ENCODE results near the gene FBF1. TPM values are rescaled to one million over a fixed set of nuclear protein-coding genes. Genes with fewer than 3 reads are reported as not detected.

Gene FBF1
- total and polyA plus RNA-seq, 9 of the 15 experiments (the other 6 are each of a cell fraction or from before 2014, with no cell fraction given), result 0.46 to 14.9 (median 7.5) TPM

- 40% methylated on average over 8 of the region's 8 CpGs for WGBS (ENCODE audit: insufficient coverage, low coverage, missing lambda C conversion rate)
- no peak for TF ChIP-seq HMG20B (CRISPR knock-in tag; IDR thresholded peaks at IDR 0.05)
- TF ChIP-seq ZNF707 (CRISPR knock-in tag; conservative IDR thresholded peaks at IDR 0.05), result no peak
- peak; percentile 26; the same call in 1 of the 2 replicates for TF ChIP-seq SPI1 (IDR thresholded peaks at IDR 0.05; ENCODE audit: borderline replicate concordance, low read depth, low read length)
- no peak for TF ChIP-seq TGIF2 (CRISPR knock-in tag; IDR thresholded peaks at IDR 0.05)
- TF ChIP-seq RAD21 (CRISPR knock-in tag; conservative IDR thresholded peaks at IDR 0.05 in 1 of 2, IDR thresholded peaks at IDR 0.05 in 1 of 2), result peak in 1 of 2 experiments; percentile 27; a peak in 2 of 4 replicates
- peak; percentile 40; the same call in 1 of the 2 replicates for TF ChIP-seq TFAP4 (CRISPR knock-in tag; IDR thresholded peaks at IDR 0.05; ENCODE audit: borderline replicate concordance)
- TF ChIP-seq ZNF436 (CRISPR knock-in tag; IDR thresholded peaks at IDR 0.05), result no peak
- no peak for TF ChIP-seq HINFP (tag; conservative IDR thresholded peaks at IDR 0.05; ENCODE audit: low read depth)
- no peak for TF ChIP-seq ZBTB7A (IDR thresholded peaks at IDR 0.05; ENCODE audit: borderline replicate concordance, control insufficient read depth, low read depth, low read length)
- TF ChIP-seq RBBP5 (IDR thresholded peaks at IDR 0.05; ENCODE audit: borderline replicate concordance, insufficient read depth, low read length, poor library complexity, severe bottlenecking), result peak; percentile 46
- TF ChIP-seq HNRNPL (IDR thresholded peaks at IDR 0.05; ENCODE audit: low read depth, low read length), result no peak
- TF ChIP-seq CGGBP1 (CRISPR knock-in tag; IDR thresholded peaks at IDR 0.05), result no peak
- no peak for TF ChIP-seq SAFB2 (IDR thresholded peaks at IDR 0.05; ENCODE audit: borderline replicate concordance, low read depth, low read length, severe bottlenecking)
- no peak for TF ChIP-seq TRIM25 (IDR thresholded peaks at IDR 0.05; ENCODE audit: borderline replicate concordance)
- no peak for TF ChIP-seq DNMT1 (IDR thresholded peaks at IDR 0.05)
- peak; percentile 75; the same call in 1 of the 2 replicates for TF ChIP-seq RFX1 (IDR thresholded peaks at IDR 0.05)
- peak; percentile 30; the same call in 1 of the 2 replicates for TF ChIP-seq ZNF766 (CRISPR knock-in tag; conservative IDR thresholded peaks at IDR 0.05)
- no peak for TF ChIP-seq MAFK (IDR thresholded peaks at IDR 0.05; ENCODE audit: low read length)
- no peaks in the 10 kb centered on the region for H3K9me3 ChIP-seq (replicated peaks; ENCODE audit: control insufficient read depth, insufficient read depth, low read depth, low read length)
- peak in 3 of 4 experiments; percentile 38 to 58 (median 49) for DNase-seq (ENCODE audit: extremely low read depth in 1 of 4, low spot score in 3 of 4)
- peak overlapping the region; percentile 73 for H2AFZ ChIP-seq (ENCODE audit: low read depth, low read length)
- H3K9me1 ChIP-seq (ENCODE audit: control insufficient read depth, insufficient read depth, low read length), result no peaks in the 10 kb centered on the region
- BruUV-seq (replicated peaks), result no TSS peak
- ChIA-PET POLR2A (interaction anchor here (0.6 to 1.3 kb wide), 7 partner anchors 8 to 116 kb away, joined by 3 to 9 read pairs (median 3); partner anchors contain the start of gene WBP2), CTCF (ENCODE audit: low intra/inter-chr PET ratio) (no interaction called here)
- peak overlapping the region; percentile 13; a peak in 2 of 4 replicates for H3K9ac ChIP-seq (ENCODE audit: insufficient read depth in 1 of 2, low read depth in 2 of 2, low read length in 2 of 2)
- peak overlapping the region; percentile 42; the same call in 1 of the 3 replicates for H3K27ac ChIP-seq (ENCODE audit: extremely low read depth, low read depth, low read length)
- peak overlapping the region; percentile 29 for H3K4me2 ChIP-seq (ENCODE audit: insufficient read depth, low read length)
- no peaks in the 10 kb centered on the region for H3K79me2 ChIP-seq (ENCODE audit: control insufficient read depth, insufficient read depth, low read length)
- H3K27me3 ChIP-seq (ENCODE audit: control insufficient read depth in 2 of 2, insufficient read depth in 2 of 2, low read length in 2 of 2), result no peaks in the 10 kb centered on the region
- H4K20me1 ChIP-seq (replicated peaks; ENCODE audit: control insufficient read depth, insufficient read depth, low read length), result no peaks in the 10 kb centered on the region
- peaks cover 22 to 34% of the 10 kb centered on the region in 2 experiments for H3K4me1 ChIP-seq (replicated peaks in 1 of 2; ENCODE audit: control insufficient read depth in 2 of 2, insufficient read depth in 2 of 2, low read length in 2 of 2)
- in situ Hi-C loops (cut with MboI), result no loop called here
- intact Hi-C loops (cut with micrococcal nuclease), result no loop called here
- H3K4me3 ChIP-seq, result no peak overlapping the region
- no peaks in the 10 kb centered on the region for H3K36me3 ChIP-seq (ENCODE audit: control insufficient read depth, insufficient read depth, low read length)
- peak; percentile 49 for FAIRE-seq
- peak; percentile 76 for ATAC-seq
Observed at GRCh38 chr17:75864448-75864871, 76.4 kb downstream of the FBF1 start.
